NCI-H524 treated with DMSO at 0.1 percent for 48 hours (cell line): ENCODE data around the gene PDCD5.
"Not testable (repeated sequence)": the region's sequence is repeated elsewhere in the genome, so short reads cannot be mapped to it uniquely, and the experiment has no call there.

Experiments used
- DNase-seq: peaks from one replicate; lab custom pipeline; 2025; lab: John Stamatoyannopoulos, UW

The PDCD5 gene

DNA sequence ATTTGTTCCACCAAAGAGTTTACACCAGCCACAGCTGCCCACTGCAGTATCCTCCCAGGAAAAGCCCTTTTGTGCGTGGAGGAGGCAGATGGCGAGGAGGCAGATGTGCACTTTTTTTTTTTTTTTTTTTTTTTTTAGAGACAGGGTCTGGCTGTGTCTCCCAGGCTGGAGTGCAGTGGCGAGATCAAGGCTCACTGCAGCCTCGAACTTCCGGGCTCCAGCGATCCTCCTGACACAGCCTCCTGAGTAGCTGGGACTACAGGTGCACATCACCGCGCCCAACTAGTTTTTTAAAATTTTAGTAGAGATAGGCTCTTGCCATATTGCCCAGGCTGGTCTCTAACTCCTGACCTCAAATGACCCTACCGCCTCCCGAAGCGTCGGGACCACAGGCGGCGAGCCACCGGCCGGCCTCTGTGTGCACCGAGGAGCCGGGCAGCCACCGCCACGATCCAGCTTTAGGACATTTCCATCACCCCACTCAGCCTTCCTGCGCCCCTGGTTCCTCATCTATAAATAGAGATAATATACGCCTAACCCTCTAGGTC is 563 bp upstream of the PDCD5 start:
- no peak for DNase-seq

- DNase-seq: no peak
Measured at GRCh38 chr19:32581705-32582179, 752 bp downstream of the PDCD5 start.

GRCh38 chr19:32587747-32588504 is 6.9 kb downstream of the PDCD5 start:
- not testable (repeated sequence) for DNase-seq

DNA sequence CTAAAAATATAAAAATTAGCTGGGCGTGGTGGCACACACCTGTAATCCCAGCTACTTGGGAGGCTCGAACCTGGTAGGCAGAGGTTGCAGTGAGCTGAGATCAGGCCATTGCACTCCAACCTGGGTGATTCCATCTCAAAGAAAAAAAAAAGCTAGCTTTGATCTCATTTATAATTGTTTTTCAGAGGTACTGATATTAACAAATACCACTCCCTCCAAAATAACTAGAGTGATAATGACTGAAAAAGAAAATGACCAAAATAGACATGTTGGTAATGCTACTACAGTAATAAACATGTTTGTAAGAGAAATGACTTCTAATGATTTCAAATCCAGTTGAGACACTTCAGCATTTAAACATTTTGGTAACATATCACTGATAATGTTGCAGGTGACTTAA is 13.0 kb downstream of the PDCD5 start:
- no peak for DNase-seq

DNA sequence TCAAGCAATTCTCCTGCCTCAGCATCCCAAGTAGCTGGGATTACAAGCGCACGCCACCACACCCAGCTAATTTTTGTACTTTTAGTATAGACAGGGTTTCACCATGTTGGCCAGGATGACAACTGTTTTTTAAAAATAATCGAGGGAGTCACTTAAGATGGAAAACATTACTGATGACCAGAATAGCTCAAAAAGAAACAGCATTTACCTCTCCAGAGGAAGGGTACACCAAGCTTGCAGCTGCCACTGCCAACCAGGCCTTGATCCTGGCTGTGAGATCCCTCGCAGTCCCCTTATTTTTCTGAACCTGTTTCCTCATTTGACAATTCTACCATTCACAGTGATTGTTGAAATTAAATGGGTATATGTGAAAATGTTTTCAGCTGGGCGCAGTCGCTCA is 14.5 kb downstream of the PDCD5 start:
- DNase-seq: no peak

DNA sequence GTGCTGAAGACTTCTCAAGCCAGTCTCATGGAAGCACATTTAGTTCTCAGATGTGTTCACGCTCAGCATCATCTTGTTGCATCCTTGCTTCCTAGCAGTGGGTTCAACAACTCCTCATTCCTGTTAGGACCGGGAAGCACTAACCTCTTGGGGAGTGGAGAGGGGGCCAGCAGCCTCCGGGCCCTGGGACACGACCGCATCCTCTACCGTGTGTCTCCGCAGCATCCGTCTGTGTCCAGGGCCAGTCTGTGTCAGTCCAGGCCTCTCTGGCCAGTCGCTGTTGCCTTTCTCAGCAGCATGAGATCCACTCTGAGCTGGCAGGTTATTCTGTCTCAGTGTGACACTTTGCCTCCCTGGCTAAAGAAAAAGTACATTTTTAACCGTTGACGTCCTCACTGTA is 17.0 kb downstream of the PDCD5 start:
- no peak for DNase-seq

- no peak for DNase-seq
Measured at GRCh38 chr19:32599258-32599657, 18.3 kb downstream of the PDCD5 start.

DNA sequence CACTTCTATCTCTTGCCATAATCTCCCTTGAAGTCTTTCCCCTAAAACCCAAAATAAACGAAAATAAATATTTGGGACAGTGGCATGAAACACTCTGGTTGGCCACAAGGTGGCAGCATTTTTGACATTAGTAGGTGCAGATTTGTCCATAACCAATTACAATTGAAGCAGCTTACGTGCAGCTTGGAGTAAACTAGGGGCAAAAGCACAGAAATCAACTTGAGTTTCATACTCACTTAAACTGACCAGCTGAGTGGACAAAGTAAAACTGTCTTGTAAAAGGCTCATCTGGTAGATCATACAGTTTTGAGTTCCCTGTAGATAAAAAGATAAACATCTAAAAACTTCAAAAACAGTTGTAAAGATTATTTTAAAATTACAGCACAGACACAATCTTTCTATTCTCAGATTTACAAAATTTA is 18.8 kb downstream of the PDCD5 start:
- DNase-seq: no peak

- no peak for DNase-seq
Measured at GRCh38 chr19:32603961-32604360, 23.0 kb downstream of the PDCD5 start.

- no peak for DNase-seq
Measured at GRCh38 chr19:32605544-32605943, 24.6 kb downstream of the PDCD5 start.

DNA sequence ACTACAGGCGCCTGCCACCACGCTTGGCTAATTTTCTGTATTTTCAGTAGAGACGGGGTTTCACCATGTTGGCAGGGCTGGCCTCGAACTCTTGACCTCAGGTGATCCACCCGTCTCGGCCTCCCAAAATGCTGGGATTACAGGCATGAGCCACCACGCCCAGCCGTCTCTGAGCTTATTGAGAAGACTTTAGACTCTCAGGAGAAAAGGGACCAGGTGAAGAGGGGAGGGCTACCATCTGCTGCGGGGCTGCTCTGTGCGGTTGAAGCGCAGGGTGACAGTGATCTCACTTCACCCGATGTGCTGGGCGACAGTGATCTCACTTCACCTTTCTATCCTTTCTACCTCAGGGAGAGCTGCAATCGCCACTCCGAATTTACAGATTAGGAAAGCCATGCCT is 25.3 kb downstream of the PDCD5 start:
- no peak for DNase-seq

DNA sequence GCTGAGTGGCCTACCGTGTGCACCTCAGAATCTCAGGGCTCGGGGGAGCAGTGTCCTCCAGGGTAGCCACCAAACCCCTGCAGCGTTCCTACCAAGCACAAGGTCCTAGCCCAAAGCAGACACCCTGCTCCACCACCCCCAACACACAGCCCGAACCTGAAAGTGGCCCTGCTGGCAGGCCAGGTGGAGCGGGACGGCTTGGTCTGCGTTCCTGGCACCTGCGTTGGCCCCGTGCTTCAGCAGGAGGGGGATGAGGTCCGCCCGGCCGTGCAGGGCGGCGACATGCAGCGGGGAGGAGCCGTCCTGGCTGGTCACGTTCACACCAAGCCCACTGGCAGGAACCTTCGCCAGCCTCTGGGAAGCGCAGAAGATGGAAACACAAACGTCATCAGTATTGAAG is 26.5 kb downstream of the PDCD5 start:
- no peak for DNase-seq

- DNase-seq: no peak
Measured at GRCh38 chr19:32611161-32611560, 30.2 kb downstream of the PDCD5 start.

DNA sequence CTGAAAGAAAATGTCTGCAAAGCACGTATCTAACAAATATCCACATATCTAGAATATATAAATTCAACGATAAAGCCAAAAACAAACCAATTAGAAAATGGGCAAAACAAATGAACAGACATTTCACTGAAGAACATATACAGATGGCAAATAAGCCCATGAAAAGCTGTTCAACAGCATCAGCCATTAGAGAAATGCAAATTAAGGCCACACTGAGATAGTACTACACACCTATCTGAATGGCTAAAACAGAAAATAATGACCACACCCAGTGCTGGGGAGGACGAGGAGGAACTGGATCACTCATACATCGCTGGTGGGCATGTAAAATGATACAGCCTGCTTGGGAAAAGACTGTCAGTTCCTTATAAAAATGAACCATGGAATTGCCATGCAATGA is 32.0 kb downstream of the PDCD5 start:
- DNase-seq: no peak

DNA sequence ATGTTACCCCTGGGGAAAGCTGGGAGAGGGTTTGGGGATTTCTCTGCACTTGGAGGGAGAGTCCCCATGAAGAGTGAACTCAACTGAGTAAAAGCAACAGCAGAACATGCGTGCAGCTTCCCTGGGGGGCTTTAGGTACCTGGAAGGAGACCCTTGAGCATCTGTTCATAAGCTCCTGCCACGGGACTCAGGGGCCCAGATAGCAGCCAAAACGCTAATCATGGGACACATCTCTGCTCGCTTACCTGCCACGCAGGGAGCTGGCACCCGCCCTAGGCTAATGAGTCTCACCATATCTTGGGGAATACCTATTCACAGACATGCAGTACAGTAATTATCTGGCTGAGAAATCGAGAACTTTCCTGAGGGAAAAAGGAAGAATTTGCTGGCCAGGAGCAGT is 33.9 kb downstream of the PDCD5 start:
- DNase-seq: no peak

DNA sequence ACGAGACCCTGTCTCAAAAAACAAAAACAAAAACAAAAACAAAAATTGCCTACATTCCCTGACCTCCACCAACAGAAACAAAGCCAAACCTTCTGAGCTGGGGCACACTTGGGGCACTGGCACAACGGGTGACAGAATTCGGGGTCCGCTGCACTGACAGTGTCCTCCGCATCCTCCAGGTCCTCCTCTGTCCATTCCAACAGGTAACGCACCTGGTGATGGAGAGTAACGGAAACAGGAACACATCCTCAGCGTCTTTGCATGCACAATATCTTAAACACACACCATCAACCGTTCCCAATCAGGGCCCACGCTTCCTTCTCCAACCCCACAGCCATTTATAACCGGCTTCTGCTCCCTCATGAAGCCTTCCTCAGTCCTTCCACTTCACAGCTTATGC is 34.6 kb downstream of the PDCD5 start:
- DNase-seq: no peak

DNA sequence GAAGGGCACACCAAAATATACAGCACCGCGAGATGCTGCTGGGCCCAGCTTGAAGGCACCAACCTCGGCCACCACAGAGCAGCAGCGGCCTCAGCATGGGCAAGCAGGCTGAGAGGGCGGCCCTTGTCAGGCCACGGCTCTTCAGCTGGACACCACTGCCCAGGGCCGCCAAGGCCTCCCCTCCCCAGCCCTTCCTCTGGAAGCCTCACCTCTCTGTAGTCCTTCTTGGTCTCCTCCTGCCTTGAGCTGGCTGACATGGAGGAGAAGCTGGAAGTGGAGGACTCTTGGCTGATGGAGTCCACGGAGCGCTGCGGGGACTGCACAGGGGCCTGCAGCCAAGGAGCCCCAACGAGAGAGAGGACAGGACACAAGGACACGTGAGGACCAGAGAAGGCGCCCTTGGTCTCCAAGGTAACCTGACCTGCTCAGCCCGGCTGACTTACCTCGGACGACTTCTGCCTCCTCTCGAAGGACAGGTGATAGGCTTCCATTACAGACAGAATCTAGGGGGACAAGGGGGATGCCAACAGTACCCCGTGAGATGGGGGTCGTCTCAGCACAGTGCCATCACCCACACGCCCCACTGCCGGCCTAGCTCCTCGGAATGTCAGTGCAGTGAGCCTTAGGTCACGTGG is 38.2 kb downstream of the PDCD5 start:
- no peak for DNase-seq

- DNase-seq: no peak
Measured at GRCh38 chr19:32622002-32622401, 41.0 kb downstream of the PDCD5 start.

DNA sequence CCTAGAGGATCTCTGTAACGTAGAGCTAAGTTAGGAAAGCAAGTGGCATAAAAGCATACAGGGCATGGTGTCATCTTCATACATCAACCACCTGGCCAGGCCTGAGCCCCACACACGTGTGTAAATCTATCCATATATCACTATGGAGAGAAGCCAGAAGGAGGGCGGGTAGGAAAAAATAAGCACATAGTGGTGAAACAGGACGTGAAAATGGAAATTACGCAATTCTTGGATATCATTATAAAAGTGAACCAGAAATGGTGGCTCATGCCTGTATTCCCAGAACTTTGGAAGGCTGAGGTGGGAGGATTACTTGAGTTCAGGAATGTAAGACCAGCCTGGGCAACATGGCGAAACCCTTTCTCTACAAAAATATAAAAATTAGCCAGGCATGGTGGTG is 43.4 kb downstream of the PDCD5 start:
- DNase-seq: no peak

- no peak for DNase-seq
Measured at GRCh38 chr19:32626969-32627368, 46.0 kb downstream of the PDCD5 start.

- no peak for DNase-seq
Measured at GRCh38 chr19:32627714-32628270, 46.8 kb downstream of the PDCD5 start.

DNA sequence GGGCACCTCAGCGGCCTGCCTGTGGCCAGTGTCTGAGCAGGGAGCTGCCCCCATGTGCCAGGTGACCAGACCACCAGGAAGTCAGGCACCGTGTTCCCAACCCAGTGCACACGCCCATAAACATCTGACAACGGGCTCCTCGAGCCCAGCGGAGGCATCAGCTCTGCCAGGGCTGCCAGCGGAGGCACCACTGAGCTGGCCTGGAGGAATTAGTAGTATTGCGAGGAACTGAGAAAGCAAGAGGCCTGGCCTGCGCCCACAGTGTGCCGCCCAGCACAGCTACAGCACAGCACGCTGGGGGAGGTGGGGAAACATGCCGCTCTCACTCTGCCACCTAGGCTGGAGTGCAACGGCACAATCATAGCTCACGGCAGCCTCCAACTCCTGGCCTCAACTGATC is 49.3 kb downstream of the PDCD5 start:
- no peak for DNase-seq

DNA sequence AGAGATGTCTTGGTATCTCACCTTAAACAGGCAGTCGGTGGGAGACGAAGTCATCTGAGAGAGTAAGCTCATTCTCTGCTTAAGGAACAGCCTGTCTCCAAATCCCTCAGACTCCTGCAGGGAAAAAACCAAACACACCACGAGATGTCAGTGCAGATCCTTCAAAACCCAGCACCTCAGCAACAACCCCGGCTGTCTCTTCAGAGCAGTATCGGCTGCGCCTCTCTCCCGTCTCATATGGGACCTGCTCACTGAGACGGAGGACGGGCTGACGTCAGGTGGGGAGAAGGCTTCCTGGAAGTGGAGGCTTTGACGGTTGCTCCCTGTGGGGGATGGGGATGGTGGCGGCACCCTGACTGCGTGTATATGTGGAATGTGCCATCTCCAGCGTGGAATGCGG is 50.4 kb downstream of the PDCD5 start:
- no peak for DNase-seq
